ENCODE results near the gene AGGF1.

- TF ChIP-seq CTCF (IDR thresholded peaks at IDR 0.05; ENCODE audit: borderline replicate concordance, extremely low read depth, low read length, poor library complexity, severe bottlenecking) (no peak), EZH2 (IDR thresholded peaks at IDR 0.05; ENCODE audit: borderline replicate concordance, low read depth, low read length, severe bottlenecking) (no peak)
Observed at GRCh38 chr5:76986825-76987526, 43.2 kb upstream of the AGGF1 start.
